HG02884 (cell line): ENCODE data around the gene ADAM12.
"Not testable (repeated sequence)": the region's sequence is repeated elsewhere in the genome, so short reads cannot be mapped to it uniquely, and the experiment has no call there.

Source experiments
- ATAC-seq: cut with Tn5 transposase; IDR thresholded peaks from one replicate; pipeline ENCODE4 v1.9.1; 2021; ENCODE audit warnings: mild to moderate bottlenecking, moderate library complexity; ENCODE audit not compliant: unreplicated experiment

The ADAM12 gene

DNA sequence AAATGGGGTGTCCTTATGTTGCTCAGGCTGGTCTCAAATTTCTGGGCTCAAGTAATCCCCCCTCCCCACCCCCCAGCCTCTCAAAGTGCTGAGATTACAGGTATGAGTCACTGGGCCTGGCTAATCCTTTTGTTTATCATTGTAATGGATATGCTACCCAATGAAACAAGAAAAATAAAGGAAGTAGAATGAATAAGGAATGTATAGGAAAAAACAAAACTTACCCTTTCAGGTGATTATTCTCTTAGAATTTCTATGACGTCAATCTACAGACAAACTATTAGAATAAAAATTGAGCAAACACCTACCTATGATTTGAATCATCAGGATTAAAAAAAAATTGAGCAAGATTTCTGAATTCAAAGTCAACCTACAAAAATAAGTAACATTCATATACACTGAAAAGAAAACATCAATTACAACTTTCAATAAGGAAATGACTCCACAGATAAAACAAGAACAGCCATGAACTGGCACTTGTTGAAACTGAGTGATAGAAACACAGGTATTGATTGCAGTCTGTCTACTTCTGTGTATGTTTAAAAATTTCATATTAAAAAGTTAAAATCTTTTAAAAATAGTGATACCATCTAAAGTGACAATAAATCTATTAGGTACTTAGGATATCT is 12.2 kb downstream of the ADAM12 start:
- ATAC-seq: no peak

DNA sequence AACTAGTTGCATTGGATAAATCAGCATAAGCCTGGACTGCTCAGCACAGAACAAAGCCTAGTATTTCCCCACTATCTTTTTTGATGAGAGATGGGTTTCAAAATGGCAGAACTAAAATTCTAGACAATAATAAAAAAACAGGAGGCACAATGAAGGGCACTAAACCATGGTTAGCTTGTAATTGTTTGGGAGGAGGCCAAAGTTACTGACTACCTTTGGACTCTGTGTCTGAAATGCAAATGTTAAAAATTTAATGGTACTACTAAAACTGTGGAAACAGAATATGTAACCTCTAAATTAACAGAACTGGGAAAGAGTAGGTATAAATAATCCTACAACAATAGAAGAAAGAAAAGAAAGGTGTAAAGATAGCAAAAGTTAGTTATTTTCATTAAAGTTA is 13.0 kb downstream of the ADAM12 start:
- ATAC-seq: no peak

DNA sequence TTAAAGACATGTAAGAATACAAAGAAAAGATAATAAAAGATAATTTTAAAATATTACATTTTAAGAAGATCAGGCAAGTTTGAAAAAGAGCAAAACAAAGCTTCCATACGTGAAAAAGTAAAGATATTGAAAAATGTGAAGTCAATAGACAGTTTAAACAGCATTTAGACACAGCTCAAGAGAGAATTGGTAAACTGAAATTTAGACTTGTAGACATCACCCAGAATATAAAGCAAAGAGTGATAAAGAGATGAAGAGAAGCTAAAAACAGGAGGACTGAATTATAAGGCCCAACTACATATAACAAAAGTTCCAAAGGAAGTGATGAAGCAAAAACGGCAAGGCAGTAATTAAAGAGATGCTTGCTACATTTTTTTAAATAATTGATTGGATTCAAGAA is 13.8 kb downstream of the ADAM12 start:
- no peak for ATAC-seq

DNA sequence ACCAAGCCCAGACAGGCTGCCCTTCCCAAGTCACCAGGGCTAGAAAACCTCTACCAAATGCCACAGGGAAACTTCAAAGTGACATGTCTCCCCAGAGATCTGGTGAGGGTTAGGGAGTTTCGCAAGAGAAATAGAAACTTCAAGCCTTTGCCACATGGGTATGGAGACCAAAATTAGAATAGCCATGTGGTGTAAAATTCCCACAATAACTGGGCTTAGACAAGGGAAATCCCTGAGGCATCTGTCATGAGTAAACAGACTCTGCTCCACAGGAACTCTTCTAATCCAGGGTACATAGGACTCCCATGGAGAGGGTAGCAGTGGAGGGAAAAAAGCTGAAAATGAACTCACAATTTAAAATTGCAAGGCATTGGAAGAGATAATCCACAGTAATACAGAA is 14.3 kb downstream of the ADAM12 start:
- no peak for ATAC-seq

DNA sequence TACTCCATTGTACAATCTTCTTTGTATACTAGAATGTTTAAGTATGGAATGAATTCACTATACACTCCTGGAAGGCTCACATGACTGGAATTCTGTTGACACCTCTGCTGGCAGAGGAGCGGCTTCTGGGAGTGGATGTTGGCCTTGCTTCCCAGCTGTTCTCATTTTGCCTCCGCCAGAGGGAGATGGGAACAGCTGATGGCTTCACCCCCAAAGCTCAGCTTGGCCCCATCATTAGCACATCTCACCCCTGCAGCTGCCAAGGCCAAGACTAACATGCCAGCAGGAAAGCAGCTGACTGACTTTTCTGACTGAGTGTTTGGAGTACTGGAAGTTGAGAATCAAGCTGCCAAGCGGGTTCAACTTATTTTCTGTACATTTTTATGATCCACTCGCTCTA is 15.1 kb downstream of the ADAM12 start:
- ATAC-seq: no peak

DNA sequence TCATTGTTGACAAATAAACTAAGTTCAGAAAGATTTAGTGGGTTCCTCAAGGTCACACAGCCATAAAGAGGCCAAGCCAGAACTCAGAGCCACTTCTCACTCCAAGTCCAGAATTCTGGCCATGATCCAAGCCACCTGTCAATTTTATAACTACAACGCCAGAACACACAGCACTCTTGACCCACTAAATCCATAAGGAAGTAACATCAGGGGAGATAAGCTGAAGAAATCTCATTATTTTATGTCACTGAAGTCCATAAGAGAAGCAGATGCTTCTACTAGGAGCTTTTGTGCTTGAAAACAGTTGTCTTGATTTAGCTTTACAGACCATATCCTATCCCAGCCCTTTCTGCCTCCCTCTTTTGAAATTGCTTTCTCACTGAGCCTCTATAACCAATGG is 15.9 kb downstream of the ADAM12 start:
- no peak for ATAC-seq

DNA sequence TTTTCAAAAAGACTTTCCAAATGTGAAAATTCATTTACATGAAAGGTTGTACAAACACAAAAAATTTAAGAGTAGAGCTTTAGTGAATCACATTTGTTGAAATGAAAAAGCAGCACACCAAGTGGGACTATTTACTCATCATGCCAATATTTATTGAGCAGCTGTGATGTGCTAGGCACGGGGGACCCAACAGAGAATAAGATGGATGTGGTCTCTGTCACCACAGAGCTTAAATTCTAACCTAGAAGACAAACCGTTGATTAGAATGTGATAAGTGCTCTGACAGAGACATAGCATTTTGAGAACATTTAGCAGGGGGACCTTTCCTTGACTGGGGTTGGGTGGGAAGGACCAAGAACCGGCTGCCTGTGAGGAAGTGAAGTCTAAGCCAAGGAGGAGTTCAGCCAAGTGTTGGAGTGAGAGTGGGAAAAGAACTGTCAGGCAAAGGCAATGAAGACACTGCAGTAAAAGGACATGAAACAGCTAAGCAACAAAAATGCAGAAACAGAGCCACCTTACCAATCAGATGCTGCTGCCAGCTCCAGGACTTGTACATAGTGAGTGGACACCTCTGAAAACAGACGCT is 19.1 kb downstream of the ADAM12 start:
- ATAC-seq: no peak

DNA sequence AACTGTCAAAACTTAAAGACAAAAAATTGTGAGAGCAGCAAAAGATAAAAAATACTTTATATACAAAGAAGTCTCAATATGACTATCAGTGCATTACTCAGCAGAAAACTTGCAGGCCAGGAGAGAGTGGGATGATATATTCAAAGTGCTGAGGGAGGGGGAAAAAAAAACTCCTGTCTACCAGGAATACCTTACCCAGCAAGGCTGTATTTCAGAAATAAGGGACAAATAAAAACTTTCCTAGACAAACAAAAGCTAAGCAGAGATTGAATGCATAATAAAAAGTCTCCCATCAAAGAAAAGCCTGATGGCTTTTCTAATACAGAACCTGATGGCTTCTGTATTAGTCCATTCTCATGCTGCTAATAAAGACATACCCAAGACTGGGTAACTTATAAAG is 31.1 kb downstream of the ADAM12 start:
- no peak for ATAC-seq

DNA sequence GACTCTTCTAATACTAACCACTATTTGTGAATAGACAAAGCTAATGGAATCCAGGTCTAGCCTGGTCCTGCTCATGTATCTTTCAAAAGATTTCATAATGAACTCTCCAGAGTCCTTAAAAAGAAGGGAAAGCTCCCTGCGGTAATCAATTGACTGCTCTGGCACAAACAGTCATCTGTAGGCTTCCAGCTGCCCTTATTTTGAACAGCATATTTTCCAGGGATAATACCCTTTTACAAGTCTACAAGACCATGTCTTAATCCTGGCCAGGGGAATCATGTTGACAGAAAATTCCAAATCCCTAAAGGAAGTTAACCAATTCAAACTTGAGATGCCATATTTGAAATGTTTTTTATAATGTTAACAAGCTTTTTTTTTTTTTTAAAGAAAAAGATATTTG is 34.6 kb downstream of the ADAM12 start:
- no peak for ATAC-seq

DNA sequence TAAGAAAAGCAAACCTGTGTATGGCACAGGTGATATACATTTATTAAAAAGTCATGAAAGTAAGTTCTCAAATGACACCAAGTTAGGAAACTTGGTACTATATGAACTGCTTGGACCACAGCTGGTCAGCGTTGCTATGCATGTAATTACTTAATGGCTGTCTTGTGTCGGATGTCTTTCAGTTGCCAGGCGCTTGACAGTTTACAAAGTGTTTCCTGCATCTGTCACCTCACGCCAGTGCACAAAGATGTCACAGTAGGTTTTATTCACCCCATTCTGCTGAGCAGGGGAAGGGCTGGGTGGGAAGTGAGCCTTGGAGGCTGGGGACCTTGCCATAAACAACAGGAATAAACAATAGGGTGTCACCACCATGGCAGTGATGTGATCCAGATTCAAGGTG is 35.8 kb downstream of the ADAM12 start:
- no peak for ATAC-seq

DNA sequence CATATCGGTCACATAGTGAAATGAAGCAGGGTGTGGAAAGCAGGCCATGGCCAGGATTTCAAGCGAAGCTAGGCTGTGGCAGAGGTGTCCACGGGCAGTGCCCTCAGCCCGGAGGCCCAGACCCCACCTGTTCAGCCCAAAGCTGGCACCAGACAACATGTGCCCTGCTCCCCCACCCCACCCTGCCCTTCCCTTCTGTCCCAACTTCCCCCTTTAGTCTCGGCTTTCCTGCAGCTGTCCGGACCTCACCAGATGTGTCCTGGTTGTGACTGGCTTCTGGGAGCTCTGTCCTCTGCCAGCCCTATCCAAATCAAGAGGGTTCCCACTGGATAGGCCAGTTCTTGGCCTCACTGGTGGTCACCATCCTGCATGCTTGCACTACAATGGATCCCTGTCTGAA is 37.3 kb downstream of the ADAM12 start:
- no peak for ATAC-seq

DNA sequence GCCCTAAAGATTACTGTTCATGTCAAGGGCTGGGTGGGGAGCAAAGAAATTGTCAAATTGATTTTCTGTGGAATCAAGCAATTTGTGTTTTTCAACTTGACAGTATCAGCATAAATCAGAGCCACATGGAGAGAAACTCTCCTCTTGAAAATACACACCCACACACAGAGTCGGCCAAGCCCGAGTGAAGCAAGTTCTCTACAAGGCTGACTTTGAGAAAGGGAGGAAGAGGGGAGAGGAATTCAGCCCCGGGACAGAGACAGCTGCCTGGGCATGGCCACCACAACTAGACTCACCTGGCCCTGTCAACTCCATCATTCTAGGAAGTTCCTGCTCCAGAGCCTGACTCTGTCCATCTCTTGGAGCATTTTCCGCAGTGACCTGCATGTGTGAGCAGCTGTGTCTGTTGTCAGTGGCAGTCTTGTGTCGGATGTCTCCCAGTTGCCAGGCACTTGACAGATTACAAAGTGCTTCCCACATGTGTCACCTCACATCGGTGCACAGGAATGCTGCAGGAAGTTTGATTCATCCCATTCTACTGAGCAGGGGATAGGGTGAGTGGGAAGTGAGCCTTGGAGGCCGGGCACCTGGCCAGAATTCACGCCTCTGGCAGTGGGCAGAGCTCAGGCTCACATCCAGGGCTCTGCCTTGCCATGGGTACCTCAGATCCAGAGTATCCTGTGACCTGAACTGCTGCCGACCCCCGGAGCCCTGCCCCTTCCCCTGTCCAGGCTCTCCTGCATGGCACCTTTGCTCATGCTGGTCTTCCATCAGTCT is 37.9 kb downstream of the ADAM12 start:
- no peak for ATAC-seq

DNA sequence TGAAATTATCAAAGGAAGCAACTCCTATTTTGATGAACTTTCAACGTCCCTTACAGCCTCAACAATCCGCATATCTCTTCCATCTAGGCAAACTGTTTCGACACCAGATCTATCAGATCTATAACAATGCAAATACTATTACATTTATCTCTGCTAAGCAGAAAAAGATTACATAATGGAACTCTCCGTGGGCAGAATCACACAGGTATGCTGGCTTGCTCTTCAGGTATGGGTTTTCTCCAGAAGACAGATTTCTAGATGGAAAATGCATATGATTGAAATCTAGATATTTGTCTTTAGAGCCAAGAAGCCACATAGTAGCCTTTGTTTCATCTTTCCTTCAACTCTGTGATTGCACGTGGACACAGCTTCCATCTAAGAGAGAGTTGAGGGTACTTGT is 38.6 kb downstream of the ADAM12 start:
- no peak for ATAC-seq

DNA sequence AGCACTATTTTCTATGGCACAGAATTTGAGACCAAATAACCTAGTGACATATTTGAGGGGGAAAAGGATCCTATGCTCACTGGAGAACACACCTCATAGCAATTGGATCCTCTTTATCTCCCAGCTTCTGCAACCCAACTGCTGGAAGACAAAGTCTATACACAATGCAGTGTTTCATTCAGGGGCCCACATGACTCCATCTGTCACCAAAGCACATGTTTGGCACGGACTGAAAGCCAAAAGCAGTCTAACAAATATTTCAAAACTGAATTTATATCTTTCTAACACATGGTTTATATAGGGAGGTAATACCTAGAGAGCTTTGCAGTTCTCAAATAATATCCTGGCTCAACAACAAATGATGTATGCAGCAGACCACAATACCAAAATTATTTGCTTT is 39.2 kb downstream of the ADAM12 start:
- ATAC-seq: no peak

DNA sequence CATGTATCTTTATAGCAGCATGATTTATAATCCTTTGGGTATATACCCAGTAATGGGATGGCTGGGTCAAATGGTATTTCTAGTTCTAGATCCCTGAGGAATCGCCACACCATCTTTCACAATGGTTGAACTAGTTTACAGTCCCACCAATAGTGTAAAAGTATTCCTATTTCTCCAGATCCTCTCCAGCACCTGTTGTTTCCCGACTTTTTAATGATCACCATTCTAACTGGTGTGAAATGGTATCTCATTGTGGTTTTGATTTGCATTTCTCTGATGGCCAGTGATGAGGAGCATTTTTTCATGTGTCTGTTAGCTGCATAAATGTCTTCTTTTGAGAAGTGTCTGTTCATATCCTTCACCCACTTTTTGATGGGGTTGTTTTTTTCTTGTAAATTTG is 44.8 kb downstream of the ADAM12 start:
- ATAC-seq: not testable (repeated sequence)

DNA sequence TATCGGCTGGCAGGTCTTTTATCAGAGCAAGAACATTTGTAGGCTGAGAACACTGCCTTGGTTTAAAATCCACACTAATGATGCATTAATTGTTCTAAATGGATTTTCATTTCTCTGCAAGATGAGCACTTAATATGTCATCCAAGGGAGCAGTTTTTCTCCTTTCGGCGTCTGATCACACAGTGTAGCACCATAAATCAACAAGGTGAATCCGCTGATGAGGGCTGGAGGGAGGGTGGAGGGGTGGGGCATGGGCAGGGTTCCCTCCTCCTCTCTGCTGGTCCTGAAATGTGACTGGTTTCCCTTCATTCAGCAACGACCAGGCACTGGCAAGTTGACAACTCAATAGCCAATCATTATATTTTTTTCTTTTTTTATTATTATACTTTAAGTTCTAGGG is 45.6 kb downstream of the ADAM12 start:
- no peak for ATAC-seq

DNA sequence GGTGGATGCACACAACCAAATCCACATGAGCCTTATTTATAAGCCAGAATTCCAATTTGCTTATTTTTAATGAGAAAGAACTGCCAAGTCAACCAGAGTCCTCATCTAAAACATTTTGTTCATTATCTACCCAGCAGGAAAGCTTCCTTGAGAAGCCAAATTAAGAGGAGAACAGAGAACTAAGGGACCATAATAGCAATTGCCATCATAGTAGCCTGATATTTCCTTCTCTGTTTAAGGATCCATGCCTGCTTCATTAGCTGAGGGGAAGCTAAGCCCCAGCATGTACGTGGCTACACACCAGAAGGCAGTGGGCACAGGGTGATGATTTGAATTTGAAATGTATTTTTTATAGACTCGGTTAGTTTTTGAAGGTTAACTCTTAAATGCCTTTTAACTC is 46.8 kb downstream of the ADAM12 start:
- no peak for ATAC-seq

DNA sequence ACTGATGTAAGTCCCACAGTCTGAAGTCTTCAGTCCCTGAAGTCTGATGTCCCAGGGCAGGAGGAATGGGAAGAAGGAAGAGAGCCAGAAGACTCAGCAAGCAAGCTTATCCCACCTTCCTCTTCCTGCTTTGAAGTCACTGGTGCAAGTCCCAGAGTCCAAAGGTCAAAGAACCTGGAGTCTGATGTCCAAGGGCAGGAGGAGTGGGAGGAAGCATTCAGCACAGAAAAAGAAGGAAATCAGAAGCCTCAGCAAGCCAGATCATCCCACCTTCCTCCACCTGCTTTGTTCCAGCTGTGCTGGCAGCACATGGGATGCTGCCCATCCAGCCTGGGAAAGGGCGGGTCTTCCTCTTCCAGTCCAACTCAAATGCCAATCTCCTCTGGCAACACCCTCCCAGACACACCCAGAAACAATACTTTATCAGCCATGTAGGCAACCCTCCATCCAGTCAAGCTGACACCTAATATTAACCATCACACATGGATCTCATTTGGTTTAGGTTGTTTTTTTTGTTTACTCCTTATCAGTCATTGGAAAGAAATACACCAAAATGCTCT is 50.9 kb downstream of the ADAM12 start:
- ATAC-seq: no peak

DNA sequence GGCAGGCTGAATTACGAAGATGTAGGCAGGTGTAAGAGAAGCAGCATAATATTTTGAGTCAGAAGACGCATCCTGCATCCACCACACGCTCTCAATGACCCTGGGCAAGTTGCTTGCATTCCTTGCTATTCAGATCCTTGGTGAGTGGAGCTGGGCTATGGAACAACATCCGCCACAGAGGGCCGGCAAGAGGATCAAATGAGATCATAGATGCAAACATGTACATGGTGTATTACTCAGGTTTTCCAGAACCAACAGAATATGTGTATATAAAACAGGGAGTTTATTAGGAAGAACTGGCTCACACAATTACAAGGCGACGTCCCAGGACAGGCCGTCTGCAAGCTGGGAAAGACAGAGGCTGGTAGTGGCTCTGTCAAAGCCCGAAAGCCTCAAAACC is 51.5 kb downstream of the ADAM12 start:
- ATAC-seq: no peak

DNA sequence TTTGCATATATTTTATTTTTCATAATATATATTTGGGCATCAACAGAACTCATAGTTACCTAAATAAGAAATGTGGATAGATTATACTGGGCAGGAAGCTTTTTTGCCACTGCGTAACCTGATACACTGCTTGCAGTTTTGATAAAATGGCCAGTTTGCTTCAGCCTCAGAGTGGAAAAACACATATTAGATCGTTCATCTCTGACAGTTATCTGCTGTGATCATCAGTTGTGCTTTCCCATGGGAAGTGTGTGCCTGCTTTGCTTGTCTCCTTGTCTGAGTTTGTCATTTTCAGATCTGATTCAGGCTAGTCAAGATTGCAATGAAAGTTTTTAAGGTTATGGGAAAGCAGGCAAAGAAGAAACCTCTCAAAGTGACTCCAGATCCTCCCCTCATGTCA is 54.0 kb downstream of the ADAM12 start:
- ATAC-seq: no peak

DNA sequence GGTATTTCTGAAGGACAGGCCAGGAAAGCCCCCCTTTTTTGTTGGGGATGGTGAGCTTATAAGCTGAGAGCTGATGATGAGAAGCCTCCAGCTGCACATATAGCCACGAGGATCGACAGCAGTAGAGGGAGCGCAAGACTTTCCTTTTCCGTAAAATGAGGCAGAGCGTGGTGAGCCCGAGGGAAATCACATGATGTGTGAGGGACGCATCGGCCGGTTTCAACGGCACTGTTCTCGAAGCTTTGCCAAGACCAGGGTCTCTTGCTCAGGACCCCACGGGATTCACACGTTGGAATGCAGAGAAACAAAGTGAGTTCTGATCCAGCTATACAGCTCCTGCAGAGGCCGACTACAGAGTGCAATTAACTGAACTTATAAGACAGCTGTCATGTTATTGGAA is 55.7 kb downstream of the ADAM12 start:
- no peak for ATAC-seq

DNA sequence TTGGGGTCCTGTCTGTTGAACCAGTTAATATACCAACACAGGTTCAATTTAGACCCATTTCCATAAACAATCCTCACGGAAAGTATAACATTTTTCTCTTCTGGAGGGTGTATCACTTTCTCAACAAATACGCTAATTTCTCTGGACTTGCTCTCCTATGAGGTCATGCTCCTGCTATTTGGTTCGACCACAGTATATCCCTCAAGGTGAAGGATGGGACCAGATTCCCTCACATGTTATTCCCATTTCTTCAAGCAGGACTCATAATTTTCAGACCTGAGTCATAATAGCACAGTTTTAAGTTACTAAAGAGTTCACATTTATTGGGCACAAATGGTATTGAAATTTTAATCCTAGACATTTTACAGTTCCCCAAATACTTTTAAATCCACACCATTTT is 57.2 kb downstream of the ADAM12 start:
- no peak for ATAC-seq
